Iris pigment epithelial cell (primary cell): ENCODE data around the gene DPF1.
"Not testable (repeated sequence)": the region's sequence is repeated elsewhere in the genome, so short reads cannot be mapped to it uniquely, and the experiment has no call there.

ENCODE experiments used
- DNase-seq: peaks from one replicate; pipeline ENCODE4 v3.0.0-alpha.2; 2011; ENCODE audit warnings: low read depth

Gene DPF1

DNA sequence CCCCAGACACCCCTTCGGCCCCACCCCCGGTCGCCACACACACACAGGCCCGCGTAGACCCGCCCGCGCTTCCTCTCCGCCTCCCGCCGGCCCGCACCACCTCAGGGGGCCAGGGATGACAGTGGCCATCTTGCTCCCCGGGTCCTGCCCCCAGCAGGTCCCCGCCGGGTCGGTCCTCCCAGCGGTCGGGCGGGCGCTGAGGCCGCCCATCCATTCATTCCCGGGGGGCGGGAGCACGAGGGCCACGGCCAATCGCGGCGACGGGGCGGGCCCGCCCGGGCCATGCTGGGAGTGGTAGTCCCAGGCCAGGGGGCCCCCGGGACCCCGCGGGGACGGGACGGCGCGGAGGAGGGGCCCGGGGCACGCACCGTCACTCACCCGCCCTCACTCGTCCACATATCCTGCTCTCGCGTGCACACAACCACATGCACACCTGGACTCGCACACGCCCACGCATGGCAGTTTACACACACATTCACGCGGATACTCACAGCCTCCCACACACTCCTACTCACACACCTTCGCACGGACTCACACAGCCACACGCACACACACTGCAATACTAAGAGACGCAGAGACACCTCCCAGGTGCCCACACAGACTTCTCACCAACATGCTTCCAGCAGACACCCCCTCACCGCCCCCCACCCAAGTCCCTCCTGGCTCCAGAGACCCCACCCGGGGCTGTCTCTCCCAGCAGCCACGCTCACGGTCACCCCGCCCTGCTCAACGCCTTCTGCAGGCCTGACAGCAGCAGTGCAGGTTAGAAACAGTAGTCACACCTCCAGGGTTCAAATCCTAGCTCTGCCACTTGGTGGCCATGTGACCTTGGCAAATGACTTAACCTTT lies at the start of gene DPF1:
DPF1 (minus strand) TSS at position 209 of the 849 bp plus-strand sequence; CDS start at position 129, 80 bp downstream.
- DNase-seq = peak; percentile 66

- DNase-seq = no peak
Measured at GRCh38 chr19:38273499-38273898, 49.5 kb upstream of the DPF1 start.

DNA sequence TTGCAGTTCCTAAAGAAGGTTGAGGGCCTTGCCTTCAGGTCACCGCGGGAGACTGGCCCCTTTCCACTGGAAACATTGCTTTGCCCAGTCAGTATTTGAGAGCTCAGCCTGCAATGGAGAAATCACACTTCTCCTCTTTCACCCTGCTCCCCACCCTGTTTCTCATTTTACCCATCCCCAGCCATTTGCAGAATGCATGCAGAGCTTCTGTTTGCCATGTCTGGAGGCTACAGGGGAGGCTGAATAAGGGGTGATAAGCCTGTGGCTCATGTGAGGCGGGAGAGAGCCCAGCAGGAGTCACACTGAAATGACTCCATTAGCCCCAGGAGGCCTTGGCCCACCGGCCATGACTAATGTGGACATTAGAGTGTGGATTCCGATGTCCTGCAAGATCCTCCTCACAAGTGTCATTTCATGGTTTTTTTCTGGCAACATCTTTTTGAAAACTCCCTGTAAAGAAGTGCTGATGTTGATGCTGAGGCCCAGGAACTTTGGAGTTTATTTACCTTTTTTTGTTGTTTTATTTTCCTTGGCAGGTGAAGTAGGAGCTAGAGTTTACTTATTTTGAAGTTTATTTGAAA lies 46.7 kb upstream of the DPF1 start:
- no peak for DNase-seq

GRCh38 chr19:38268539-38268938 lies 44.5 kb upstream of the DPF1 start:
- DNase-seq = no peak

DNA sequence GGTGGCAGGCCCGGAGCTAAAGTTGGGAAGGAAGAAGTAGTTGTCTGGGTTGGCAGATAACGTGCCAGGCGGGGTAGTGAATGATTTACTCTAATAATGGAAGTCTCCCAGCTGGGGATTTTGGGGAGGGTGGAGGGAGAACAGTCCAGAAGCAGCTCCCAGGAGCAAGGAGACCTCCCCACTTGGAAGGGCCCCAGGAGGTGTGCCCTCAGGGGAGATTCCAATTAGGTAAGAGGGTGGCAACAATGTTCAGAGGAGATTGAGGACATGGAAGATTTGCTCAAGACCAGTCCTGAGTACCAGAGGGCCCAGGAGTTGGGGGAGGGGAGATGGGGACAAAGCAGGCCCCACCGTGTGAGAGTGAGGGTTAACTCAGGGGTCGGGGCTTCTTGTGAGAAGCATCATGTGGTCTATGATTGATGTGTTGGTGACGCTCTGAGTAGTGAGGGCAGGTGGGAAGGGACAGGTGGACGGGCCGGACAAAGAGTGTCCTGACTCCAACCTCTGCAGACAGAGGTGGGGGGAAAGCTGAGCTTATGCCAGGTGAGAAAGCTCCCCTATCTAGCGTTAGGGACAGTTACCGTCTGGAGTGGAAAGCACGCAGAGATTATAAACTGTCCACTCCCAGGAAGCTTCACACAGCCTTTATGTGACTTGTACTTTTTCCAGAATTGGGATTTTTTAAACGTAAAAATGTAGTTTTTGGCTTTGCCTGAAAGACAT lies 43.9 kb upstream of the DPF1 start:
- DNase-seq = no peak

DNA sequence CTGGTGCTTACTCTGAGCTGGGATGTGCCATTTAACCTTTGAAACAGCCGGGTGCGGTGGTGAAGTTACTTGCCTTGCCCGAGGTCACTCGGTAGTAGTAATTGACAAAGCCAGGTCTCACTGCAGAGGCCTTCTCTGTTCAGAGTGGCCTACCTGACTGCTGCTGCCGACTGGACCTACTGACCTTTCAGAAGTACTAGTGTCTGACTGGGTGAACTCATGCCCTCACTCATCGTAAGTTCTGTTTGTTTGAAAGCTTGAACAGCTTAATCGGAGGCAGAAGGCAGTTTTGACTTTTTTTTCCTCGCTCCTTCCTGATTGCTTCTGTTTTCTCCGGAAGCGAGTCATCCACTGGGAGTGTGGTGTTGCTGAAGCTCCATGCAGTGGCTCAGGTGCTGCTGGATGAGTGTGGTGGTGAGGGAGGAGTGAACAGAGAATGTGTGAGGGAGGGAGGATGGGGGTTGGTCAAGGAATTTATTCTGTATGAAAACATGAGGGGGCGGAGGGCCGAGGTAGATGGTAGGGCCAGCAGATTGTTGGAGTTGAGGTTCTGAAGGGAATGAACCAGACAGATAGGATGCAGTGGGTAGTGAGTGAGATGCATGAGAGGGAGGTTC lies 43.1 kb upstream of the DPF1 start:
- DNase-seq = peak; percentile 50

- no peak for DNase-seq
Measured at GRCh38 chr19:38265921-38266429, 42.0 kb upstream of the DPF1 start.

- DNase-seq = no peak
Measured at GRCh38 chr19:38265213-38265861, 41.3 kb upstream of the DPF1 start.

- DNase-seq = no peak
Measured at GRCh38 chr19:38264486-38265212, 40.6 kb upstream of the DPF1 start, which contains the start of gene SPINT2. SPINT2 (plus strand) TSS chr19:38264573; CDS start chr19:38264893, 320 bp downstream.

- peak; percentile 23 for DNase-seq
Measured at GRCh38 chr19:38263689-38264485, 39.9 kb upstream of the DPF1 start.

DNA sequence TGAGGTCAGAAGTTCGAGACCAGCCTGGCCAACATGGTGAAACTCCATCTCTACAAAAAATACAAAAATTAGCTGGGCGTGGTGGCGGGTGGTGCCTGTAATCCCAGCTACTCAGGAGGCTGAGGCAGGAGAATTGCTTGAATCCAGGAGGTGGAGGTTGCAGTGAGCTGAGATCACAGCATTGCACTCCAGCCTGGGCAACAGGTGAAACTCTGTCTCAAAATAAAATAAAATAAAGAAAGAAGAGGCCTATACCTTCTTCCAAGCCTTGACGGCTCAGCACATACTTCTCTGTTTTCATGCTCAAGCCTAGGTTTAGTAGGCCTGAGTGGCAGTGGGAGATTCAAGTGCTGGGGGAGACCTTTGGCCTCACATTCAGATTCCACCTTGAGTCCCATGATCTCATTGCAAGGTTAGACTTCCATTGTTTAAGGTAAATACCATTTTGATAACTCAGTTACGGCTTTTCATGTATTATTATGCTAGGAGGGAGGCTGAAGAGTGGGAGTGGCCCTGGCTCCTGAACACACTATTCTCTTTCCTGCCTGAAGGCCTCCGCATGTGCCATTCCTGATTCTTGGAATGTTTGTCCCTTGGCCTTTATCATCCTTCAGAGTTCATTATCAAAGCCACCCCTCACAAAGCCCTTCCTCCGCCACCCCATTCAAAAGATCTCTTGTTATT lies 38.7 kb upstream of the DPF1 start:
- no peak for DNase-seq

DNA sequence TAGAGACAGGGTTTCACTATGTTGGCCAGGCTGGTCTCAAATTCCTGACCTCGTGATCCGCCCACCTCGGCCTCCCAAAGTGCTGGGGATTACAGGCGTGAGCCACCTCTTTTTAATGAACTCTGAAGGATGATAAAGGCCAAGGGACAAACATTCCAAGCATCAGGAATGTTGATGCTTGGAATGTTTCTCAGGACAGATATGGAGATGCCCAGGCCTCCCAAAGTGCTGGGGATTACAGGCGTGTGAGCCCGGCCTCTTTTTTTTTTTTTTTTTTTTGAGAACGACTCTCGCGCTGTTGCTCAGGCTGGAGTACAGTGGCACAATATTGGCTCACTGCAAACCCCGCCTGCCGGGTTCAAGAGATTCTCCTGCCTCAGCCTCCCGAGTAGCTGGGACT lies 37.9 kb upstream of the DPF1 start:
- DNase-seq = not testable (repeated sequence)

- no peak for DNase-seq
Measured at GRCh38 chr19:38255383-38256014, 31.5 kb upstream of the DPF1 start.

DNA sequence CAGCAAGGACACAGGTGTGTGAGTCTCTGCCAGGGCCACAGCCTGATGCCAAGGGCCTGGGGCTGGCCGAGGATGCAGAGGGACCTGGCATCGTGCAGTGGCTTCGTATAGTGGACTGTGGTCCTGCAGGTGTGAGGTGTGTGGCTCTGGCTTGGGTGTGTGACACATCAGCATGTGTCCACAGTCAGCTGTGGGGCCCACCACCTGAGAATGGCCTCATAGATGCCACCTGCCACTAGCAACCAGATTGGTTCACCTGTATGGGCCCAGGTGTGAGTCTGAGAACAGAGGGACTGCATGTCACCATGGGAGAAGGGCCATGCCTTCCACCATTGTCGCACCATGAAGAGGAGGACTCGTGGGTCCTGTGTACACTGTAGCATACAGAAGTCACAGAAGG lies 29.8 kb upstream of the DPF1 start:
- no peak for DNase-seq

DNA sequence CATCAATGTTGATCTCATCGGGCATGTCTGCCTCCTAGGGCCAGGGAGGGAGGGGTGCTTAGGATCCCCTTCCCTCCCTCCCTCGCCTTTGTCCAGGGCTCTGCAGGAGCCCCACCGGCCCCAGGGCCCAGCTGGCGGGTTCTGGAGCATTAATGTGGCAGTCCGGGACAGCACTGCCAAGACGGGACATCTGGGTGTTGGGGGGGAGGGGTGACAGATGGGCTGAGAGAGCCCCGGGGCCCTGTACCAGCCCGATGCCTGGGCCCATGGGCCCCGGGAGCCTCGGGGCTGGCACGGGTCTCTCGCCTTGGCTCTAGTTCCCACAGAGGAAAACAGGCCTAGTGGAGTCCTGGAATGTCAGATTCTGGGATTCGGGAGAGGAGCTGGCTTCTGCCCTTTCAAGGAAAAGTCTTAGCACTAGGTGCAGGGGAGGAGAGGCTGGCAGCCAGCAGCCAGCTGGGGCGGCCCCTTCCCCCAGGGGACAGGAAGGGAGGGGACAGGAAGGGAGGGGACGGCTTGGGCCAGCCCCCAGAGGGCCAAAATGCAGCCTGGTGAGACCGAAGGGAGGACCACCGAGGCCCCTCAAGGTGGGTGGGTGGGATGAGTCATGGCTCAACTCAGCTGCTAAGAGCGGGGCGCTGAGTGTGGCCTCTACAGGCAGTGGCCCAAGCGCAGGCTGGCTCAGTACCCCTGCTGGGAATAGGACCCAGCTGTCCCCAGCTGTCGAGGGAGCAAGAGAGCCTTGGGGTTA lies 29.1 kb upstream of the DPF1 start:
- DNase-seq = no peak

DNA sequence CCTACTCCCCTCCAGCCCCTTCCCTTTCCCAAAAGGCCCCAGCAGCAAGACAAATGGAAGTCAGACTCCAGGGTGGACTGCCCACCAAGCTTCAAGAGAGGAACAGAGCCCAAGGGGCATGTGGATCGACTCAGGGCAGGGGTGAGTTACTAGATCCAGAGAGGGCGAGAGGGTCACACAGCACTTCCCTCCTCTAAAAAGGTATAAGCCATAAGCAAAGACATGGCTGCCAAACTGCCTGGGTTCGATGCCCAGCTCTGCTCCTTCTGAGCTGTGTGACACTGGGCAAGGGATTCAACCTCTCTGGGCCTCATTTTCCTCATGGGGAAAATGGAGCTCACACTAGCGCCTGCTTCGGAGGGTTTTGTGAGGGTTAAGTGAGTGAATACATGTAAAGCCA lies 28.4 kb upstream of the DPF1 start:
- no peak for DNase-seq

DNA sequence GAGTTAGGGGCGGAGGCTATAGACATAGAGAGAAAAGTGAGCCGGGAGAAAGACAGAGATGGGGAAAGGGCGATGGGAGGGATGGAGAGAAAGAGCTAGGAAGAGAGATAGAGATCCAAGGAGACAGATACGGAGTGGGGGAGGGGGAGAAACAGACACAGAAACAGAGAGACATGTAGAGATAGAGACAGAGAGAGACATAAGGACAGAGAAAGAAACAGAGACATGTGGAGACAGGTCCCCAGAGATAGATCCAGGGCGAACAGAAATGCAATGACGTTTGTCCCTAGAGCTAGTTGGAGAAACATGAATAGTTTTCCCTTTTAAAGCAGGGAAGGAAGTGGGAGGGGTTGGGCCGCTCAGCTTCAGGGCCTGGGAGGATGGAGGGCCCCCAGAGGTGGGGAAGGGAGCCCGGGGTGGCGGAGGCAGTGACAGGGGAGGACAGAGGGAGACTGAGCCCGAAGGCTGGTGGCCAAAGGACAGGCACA lies 27.6 kb upstream of the DPF1 start:
- DNase-seq = no peak
